H1 (cell line): ENCODE results near the gene SETD1B.

ENCODE experiments used
- CTCF ChIP-seq, 3 experiments: IDR thresholded peaks; 1 replicate in 2 of 3; 2 replicates in 1 of 3; pipeline versions ENCODE4 v1.5.1 to v1.6.1; 2011; ENCODE audit warnings: low read length in 3 of 3, mild to moderate bottlenecking in 3 of 3, inconsistent platforms in 2 of 3, low read depth in 1 of 3, moderate library complexity in 1 of 3; ENCODE audit not compliant: insufficient read depth in 1 of 3; ENCODE audit errors: control extremely low read depth in 1 of 3
- EGR1 ChIP-seq: IDR thresholded peaks from 2 replicates; pipeline ENCODE4 v1.6.1; 2011; ENCODE audit warnings: low read depth, low read length, borderline replicate concordance
- EZH2 ChIP-seq: fragments of 200-600 bp; sonication (generic); IDR thresholded peaks from 2 replicates; pipeline ENCODE4 v1.7.1; 2012; ENCODE audit warnings: low read depth, mild to moderate bottlenecking, moderate library complexity, low read length, inconsistent platforms; ENCODE audit not compliant: severe bottlenecking
- PHF8 ChIP-seq: fragments of 200-600 bp; sonication (generic); conservative IDR thresholded peaks from 2 replicates; pipeline ENCODE4 v1.7.1; 2012; ENCODE audit warnings: low read depth, mild to moderate bottlenecking, inconsistent platforms, low read length, moderate library complexity
- POLR2A ChIP-seq, 2 experiments: IDR thresholded peaks; 1 replicate in 1 of 2; 2 replicates in 1 of 2; pipeline ENCODE4 v1.6.1; 2011; ENCODE audit warnings: low read depth in 2 of 2, low read length in 2 of 2, mild to moderate bottlenecking in 2 of 2; ENCODE audit errors: control extremely low read depth in 1 of 2
- SIN3A ChIP-seq, 2 experiments: IDR thresholded peaks in 1 of 2; conservative IDR thresholded peaks in 1 of 2; 2 replicates each; pipeline ENCODE4 v1.6.1; 2011 to 2012; ENCODE audit warnings: low read length in 2 of 2, improper control_type of control experiment in 1 of 2, low read depth in 1 of 2, mild to moderate bottlenecking in 1 of 2
- TAF1 ChIP-seq: IDR thresholded peaks from 2 replicates; pipeline ENCODE4 v1.6.1; 2011; ENCODE audit warnings: mild to moderate bottlenecking, low read depth, low read length

GRCh38 chr12:121857322-121858246 lies 53.8 kb downstream of the SETD1B start:
- TF ChIP-seq SIN3A (conservative IDR thresholded peaks at IDR 0.05 in 1 of 2, IDR thresholded peaks at IDR 0.05 in 1 of 2; ENCODE audit: low read depth in 1 of 2, low read length in 2 of 2) = no peak
- TF ChIP-seq PHF8 = no peak
- no peak for TF ChIP-seq EGR1
- no peak for TF ChIP-seq CTCF (IDR thresholded peaks at IDR 0.05; ENCODE audit: control extremely low read depth in 1 of 3, insufficient read depth in 1 of 3, low read depth in 1 of 3, low read length in 3 of 3)
- TF ChIP-seq EZH2 = no peak
- no peak for TF ChIP-seq TAF1
- no peak for TF ChIP-seq POLR2A (IDR thresholded peaks at IDR 0.05; ENCODE audit: control extremely low read depth in 1 of 2, low read depth in 2 of 2, low read length in 2 of 2)
